ENCODE data around the gene PROC.
"Not testable (repeated sequence)": the region's sequence is repeated elsewhere in the genome, so short reads cannot be mapped to it uniquely, and the experiment has no call there.

Gene PROC

DNA sequence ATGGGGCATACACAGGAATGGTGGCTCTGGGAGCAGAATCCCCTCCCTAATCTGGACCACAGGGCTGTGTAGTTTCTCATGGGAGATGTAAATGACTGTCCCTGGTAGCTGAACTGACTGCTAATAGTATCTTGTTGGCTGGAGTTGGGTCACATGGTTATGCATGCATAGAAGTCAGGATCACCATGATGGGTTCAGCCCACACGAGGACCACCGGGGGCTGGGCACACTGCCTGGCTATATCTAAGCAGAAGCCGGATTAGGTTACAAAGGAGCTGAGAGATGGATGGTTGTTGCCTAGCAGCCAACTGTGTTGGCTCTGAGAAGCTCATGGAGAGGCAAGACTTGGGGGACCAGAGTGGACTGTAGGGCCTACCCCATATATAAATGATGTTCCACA is 23.7 kb upstream of the PROC start:
- DNase-seq (ENCODE audit: low read depth in 2 of 2), result no peak

DNA sequence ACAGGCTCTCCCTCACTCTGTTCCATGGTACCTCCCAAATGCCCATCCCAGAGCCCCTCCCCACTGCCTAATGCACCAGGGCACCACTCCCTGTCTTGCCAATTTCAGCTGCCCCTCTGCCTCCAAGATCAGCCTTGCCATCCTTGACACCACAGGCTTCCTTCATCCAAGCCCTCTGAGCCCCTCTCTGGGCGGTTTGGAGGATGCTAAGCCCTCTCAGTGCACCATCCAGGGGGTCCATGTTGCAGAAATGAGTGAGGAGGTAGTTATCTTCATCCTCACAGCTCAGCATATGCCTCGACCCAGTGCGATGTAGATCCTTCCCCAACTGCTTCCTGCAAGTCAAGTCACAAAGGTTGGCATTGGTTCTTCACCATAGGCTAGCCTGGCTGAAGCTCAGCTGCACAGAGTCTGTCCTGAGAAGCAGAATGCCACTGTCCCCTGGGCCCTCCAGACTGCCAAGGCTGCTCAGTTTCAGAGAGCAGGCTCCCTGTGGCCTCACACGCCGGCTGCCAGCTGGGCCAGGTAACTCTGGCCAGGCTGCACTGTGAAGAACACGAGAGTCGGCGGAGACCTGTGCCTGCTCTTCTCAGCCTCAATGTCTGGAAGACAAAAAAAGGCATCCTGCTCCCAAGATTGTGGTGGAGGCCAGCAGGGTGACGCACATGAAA is 20.5 kb upstream of the PROC start:
- no peak for DNase-seq (ENCODE audit: low read depth in 2 of 2)

DNA sequence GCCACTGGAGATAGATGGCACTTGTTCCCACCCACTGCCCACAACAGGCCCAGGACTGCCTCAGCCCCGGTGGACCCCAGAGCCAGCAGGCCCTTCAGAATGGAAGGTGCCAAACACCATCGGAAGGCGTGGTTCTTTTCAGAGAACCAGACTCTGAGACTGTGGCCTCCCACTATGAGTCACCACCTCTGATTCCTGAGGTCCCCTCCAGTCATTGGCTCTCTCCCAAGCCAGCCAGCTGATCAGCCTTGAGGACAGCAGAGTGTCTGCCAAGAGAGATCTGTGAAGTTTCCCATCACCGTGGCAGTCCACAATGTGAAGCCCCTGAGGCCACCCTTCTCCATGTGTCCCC is 20.0 kb upstream of the PROC start:
- DNase-seq (ENCODE audit: low read depth in 2 of 2), result peak; percentile 76 to 78

DNA sequence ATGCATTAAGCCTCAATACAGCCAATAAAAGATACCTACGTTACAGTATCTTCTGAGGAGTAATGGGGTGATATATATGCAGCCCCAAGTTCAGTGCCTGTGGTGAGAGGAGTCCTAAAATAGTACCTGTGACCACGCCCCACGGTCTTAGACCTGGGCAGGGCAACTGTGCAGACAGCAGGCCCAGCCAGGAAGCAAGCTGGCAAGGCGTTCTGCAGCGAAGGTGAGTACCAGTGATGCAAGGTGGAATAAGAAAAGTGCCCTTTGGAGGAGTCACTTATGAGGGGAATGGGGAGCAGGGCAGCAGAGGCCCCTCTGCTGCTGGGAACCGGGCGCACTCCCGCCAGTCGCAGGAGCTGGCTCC is 17.7 kb upstream of the PROC start:
- DNase-seq (ENCODE audit: low read depth in 2 of 2), result no peak

DNA sequence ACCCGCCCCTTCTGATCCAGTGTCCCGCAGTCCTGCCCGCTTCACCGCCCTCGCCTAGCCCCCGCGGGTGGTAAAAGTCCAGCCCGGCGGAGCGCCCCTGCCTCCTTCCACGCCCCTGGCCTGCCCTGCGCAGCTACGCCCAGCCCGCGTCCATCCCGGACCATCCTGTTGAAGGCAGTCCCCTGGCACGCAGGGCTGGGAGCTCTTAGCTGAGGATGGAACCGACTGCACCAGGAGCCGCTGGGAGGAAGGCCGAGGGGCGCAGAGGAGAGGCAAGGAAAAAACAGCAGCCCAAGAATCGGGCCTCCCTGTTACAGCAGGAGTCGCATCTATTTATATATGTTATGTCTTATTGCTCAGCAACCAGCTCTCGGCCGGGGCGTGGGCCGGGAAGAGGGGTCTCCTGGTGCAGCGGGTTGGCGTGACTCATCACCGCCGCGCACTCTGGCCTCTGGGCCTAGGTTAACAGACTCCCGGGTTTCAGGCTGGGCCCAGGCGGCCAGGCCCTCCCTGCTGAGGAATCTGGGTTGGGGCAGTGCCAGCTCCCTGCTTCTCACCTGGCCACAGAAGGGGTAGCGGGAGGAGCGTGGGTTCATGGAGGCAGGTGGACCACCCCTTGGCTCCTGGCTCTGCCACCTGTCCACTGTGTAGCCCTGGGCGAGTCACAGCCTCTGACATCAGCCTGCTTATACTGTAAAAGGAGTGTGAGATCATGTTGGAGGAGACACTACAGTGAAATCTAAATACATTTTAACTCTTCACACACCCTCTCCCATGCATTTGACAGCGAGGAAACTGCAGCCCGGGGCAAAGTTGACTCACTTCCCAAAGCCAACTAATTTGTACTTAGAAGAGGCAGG is 17.1 kb upstream of the PROC start:
- no peak for DNase-seq (ENCODE audit: low read depth in 2 of 2)

DNA sequence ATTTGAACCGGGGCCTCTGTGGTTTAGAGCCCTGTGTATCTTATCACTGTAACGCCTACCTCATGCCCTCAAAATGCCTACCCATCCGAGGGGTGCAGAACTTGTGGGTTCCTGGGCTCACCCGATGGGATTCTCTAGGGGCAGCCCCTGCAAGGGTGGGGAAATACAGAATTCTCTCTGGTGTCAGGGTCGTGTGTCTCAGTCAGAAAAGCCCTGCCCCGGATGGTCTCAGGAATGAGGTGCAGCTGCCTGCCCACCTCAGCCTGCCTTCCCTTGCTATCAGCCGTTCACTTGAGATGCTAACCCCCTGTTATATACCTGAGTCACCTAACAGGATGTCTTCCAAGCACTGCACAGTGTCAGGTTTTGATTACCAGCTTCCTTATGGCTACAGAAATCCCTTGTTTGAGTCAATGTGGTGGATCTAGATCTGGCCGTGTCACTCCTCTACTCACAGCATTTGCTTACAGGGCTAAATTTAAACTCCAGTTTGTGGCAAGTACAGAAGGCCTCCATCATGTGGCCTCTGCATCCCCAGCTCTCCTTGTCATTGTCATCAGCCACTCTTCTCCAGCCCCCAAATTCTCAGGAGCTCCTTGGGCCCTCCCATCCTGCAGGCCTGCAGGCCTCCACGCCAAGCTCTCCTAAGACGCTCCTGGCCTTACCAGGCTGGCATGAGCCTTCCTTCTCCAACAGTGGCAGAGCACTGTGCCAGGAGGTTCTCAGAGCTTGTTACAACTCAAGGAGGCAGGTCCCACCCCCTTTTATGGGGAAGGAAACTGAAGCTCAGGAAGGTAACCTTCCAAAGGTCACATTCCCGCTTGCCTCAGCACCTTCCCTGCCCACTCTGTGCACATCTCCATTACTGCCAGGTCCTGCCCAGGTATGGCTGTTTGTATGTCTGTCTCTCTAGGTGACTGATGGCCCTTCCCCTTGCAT is 16.2 kb upstream of the PROC start:
- DNase-seq (ENCODE audit: low read depth in 2 of 2), result no peak

DNA sequence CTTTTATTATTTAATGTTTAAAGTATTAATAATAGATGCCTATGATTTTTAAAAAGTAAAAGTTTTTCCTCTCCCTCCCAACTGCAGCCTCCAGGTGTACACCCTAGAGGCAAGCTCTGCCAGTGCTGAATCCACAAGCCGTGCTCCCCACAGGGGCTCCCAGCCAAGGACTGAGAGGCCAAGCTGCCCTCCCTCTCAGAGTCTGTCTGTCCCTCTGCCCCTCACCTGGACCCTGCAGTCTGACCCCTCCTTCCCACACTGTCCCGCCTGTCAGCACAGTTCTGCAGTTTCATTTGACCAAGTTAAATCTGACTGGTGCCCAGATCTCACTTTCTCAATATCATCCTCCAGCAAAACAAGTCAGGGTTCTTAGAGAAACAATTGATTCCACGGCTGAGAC is 14.8 kb upstream of the PROC start:
- no peak for DNase-seq (ENCODE audit: low read depth in 2 of 2)

DNA sequence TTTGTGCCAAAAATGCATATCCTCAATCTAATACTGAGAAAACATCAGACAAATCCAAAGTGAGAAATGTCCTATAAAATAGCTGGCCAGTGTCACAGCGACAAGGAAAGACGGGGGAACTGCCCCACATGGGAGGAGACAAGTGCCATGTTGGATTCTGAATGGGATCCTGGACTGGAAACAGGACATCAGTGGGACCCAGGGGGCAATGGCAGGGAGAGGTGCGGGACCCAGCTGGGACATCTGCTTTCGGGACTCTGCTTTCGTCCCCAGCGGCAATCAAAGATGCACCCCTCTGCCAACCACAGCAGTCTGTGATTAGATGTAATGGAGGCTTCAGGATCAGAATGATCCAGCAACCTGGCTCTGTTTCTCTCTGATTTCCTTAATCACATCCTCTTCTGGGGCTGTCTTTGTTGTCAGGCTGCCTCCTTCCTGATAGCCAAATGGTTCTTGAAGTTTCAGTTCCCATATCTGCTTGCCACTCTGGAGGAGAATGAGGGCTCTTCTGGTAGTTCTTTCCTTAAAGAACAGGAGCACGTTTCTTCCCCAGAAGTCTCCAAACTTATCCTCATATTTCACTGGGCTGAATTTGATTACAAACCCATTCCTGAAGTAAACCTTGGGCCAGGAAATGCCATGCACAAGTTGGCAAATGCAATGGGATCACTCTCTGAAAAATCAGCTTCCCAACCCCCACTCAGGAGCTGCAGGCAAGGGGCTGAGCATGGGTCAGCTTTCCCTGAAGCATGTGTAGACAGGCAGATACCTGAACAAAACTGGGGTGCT is 13.6 kb upstream of the PROC start:
- no peak for DNase-seq (ENCODE audit: low read depth in 2 of 2)

DNA sequence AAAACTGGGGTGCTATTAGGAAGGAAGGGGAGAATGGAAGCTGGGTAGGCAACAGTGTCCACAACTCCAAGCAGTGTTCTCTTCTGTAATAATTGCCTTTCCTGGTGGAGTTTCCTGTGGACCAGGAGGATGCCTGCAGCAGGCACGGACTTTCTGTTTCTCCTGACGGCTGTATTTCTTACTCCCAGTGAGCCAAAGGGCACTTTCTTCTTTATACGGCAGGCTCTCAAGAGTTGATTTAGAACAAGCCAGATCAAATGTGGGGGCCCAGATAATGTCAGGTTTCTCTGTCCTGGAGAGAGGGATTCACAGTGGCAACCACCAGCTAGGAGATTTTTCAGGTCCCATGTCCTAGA is 13.0 kb upstream of the PROC start:
- DNase-seq (ENCODE audit: low read depth in 2 of 2), result no peak

DNA sequence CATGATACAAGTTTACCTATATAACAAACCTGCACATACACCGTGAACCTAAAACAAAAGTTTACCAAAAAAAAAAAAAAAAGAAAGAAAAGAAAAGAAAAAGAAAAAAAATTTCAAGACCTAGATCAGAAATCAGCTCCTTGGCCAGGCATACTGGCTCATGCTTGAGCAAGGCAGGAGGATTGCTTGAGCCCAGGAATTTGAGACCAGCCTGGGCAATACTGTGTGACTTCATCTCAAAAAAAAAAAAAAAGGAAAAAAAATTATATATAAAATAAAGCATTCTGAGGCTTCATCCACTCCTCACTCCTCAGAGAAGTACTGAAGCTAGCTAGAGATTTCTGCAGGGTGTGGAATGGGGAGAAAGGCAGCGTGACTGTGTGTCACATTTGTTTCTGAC is 11.8 kb upstream of the PROC start:
- DNase-seq (ENCODE audit: low read depth in 2 of 2), result no peak

DNA sequence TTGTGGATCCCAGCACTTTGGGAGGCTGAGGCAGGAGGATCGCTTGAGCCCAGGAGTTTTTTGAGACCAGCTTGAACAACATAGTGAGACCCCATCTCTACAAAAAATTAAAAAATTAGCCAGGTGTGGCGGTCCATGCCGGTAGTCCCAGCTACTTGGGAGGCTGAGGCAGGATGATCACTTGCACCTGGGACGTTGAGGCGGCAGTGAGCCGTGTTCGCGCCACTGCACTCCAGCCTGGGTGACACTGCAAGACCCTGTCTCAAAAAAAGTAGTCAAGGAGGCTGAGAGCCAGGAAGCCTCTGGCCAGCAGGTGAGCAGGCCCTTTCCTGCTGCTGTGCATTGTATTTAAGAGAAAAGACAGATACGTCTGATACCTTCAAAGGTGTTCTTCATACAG is 11.1 kb upstream of the PROC start:
- no peak for DNase-seq (ENCODE audit: low read depth in 2 of 2)

DNA sequence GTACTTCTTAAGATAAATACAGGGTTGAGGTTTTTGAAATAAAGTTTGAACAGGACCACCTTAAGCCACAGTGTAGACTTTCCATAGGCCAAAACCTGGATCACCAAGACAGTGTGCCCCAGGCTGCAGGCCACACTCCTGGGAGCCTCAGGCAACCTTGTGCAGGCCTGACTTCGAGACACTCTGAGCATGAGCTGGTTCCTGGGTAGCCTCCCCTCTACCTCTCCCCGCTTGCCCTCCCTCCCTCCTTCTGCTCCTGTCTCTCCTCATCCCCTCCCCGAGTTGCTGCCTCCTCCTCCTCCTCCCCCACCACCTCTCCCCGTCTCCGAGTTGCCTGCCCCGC is 10.6 kb upstream of the PROC start:
- DNase-seq (ENCODE audit: low read depth in 2 of 2), result no peak

DNA sequence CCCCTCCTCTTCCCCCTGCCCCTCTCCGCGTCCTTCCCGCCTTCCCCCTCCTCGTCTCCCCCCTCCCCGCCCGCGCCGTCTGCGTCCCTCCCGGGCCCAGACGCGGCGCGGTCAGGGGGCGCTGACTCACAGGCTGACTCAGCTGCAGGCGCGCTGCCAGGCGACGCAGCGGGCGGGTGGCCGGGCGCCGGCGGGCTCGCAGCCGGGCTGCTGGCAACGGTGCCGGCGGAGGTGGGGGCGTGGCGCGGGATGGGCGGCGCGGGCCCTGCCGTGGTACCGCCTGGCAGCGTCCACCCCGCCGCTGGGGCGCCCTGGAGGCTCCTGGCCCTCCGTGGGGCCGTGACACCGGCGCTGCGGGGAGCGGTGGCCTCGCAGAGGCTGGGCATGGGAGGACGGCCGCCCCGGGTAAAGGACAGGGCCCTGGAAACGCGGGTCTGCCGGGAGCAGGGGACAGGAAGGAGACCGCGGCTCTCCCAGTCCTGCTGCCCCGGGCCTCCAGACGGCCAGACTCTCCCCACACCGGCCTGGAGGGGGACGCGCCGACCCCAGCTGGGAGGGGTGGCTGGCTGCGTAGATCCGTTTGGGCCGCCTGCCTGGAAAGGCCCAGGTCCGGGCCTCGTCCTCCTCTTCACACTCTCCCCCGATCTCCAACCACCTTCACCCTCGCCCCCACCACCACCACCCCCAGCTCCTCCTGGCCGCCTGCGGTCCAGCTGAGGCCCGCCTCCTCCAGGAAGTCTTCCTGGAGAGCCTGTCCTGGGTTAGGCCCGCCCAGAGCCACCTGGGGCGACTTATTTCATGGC is 10.0 kb upstream of the PROC start:
- peak; percentile 84 to 85 for DNase-seq (ENCODE audit: low read depth in 2 of 2)

DNA sequence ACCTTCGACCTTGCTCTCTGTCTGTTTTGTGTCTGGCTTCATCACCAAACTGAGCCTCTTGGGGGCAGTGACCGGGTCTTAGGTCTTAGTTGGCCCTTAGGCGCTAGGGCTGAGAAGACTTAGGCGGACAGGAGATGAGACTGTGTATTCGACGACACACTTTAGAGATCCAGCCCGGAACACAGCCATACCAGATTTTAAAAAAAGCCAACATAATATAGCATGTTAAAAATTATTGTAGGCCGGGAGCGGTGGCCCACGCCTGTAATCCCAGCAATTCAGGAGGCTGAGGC is 9.5 kb upstream of the PROC start:
- no peak for DNase-seq (ENCODE audit: low read depth in 2 of 2)

DNA sequence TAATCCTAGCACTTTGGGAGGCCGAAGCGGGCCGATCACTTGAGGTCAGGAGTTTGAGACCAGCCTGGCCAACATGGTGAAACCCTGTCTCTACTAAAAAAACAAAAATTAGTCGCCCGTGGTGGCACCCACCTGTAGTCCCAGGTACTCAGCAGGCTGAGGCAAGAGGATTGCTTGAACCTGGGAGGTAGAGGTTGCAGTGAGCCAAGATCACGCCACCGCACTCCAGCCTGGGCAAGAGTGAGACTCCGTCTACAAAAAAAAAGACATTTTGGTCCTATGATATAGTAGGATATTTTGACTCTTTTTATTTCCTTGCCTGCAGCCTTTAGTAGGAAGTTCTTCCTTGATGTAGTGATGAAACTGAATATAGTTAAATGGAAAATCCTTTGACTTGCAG is 8.5 kb upstream of the PROC start:
- not testable (repeated sequence) for DNase-seq (ENCODE audit: low read depth in 2 of 2)

DNA sequence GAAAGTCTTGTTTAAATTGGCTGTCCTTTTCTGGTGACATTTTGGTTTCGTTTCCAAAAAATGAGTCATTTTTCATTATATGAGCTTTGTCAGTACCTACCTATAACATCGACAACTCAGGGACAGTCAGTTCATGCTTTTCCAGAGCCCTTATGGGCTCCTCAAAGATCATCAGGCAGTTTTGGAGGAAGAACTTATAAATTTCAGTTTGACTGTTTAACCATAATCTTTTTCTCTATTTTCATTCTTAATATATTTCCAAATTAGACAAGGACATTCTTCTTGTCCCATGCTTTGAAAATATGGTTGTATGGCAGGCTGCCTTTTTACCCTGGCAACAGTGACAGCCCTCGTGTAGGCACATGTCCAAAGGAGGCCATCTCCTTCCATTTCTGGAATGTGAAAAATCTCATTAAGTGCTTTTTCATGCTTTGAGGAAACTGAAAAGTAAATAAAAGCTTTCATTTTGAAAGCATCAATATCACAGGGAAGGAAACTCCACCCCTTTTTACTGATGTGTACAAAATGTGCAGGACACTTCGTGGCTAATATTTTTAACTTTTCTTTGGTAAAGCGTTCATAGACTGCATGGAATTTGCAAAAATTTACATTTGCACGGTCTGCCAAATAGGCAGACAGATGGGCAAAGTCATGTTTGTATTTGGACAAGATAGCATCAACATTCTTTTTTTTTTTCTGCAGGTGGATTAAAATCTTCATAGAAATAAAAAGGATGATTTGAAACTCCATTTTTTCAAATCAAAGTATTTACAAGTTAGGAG is 7.2 kb upstream of the PROC start:
- peak; percentile 52 to 53 for DNase-seq (ENCODE audit: low read depth in 2 of 2)

DNA sequence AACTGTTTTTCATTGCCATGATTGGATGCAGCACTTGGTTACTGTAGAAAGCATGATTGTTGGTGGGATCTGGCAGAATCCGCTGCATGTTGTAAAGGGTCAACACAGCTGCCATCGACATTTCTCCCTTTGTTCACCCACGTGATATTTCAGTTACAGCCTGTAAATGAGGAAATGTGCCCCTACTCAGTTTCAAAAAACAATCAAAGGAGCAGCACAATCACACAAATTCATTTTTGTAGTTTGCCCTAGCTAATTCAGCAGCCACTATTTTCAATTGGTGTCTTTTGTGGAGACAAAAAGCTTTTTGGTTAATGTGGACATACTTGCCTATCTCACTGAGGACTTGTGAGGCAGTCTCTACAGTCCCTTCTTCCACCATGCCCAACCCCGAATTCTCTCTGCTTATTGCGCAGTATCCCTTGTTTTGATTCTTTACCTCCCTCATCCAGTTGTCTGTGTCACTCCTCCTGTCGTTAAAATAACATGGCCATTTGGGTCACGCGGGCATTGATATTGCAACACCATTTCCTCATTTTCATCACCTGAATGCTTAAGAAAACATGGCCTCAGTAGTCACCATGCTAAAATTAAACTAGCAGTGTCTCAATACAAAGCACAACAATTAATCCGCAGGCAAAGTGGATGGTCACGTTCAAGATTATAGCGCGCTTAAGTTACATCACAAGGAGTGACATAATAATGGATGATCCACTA is 6.4 kb upstream of the PROC start:
- DNase-seq (ENCODE audit: low read depth in 2 of 2), result no peak

DNA sequence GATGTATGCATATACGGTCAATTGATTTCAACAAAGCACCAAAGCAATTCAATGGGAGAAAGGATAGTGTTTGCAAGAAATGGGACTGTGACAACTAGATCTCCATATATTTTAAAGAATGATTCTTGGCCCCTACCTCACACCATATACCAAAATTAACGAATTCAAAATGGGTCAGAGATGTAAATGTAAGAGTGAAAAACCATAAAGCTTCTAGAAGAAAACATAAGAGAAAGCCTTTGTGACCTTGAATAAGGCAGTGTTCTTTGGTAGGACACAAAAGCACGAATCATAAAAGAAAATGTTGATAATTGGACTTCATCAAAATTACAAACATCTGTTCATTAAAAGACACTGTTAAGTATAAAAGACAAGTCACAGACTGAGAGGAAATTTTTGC is 5.0 kb upstream of the PROC start:
- no peak for DNase-seq (ENCODE audit: low read depth in 2 of 2)

DNA sequence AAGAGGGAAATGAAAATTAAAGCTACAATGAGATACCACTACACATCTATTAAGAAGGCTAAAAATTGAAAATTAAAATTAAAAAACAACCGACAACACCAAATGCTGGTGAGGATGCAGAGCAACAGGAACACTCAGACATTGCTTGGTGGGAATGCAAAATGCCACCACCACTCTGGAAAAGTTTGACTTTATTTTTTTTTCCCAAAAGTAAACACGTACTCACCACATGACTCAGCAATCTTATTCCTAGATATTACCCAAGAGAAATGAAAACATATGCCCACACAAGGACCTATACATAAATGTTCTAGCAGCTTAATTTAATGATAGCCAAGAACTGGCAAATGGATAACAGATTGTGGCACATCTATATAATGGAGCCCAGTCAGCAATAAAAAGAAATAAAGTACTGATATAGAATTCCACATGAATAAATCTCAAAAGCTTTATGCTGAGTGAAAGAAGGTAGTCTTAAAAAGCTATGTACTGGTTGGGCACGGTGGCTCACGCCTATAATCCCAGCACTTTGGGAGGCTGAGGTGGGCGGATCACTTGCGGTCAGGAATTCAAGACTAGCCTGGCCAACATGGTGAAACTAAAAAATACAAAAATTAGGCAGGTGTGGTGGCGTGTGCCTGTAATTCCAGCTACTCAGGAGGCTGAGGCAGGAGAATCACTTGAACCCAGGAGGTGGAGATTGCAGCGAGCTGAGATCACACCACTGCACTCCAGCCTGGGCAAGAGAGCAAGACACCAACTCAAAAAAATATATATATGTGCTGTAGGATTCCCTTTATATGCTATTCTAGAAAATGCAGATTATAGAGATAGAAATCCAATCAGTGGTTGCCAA is 4.2 kb upstream of the PROC start:
- DNase-seq (ENCODE audit: low read depth in 2 of 2), result peak in 1 of 2 experiments; percentile 63

Data from fibroblast of skin of left quadriceps (primary cell).